ENCODE results near the gene ASB16.
A peak's percentile ranks its signal among the peaks of the same experiment; 100 is the strongest.

ASB16 gene

GRCh38 chr17:44167181-44167861 lies 3.2 kb upstream of the ASB16 start:
- Histone ChIP-seq H2AFZ (no peak overlapping the region), H3K4me3 (ENCODE audit: low read depth, low read length) (no peak overlapping the region), H3K4me2 (ENCODE audit: low read length) (no peak overlapping the region), H3K27ac (no peak overlapping the region), H3K27me3 (ENCODE audit: control insufficient read depth, insufficient read depth, low read length) (no peaks in the 10 kb centered on the region), H3K36me3 (ENCODE audit: control insufficient read depth, insufficient read depth, low read length) (no peaks in the 10 kb centered on the region), H3K9ac (no peak overlapping the region), H3K9me3 (ENCODE audit: control insufficient read depth, low read length) (no peaks in the 10 kb centered on the region), H3K4me1 (peaks cover 19% of the 10 kb centered on the region), H3K79me2 (no peaks in the 10 kb centered on the region)
- TF ChIP-seq, protein P1, sequence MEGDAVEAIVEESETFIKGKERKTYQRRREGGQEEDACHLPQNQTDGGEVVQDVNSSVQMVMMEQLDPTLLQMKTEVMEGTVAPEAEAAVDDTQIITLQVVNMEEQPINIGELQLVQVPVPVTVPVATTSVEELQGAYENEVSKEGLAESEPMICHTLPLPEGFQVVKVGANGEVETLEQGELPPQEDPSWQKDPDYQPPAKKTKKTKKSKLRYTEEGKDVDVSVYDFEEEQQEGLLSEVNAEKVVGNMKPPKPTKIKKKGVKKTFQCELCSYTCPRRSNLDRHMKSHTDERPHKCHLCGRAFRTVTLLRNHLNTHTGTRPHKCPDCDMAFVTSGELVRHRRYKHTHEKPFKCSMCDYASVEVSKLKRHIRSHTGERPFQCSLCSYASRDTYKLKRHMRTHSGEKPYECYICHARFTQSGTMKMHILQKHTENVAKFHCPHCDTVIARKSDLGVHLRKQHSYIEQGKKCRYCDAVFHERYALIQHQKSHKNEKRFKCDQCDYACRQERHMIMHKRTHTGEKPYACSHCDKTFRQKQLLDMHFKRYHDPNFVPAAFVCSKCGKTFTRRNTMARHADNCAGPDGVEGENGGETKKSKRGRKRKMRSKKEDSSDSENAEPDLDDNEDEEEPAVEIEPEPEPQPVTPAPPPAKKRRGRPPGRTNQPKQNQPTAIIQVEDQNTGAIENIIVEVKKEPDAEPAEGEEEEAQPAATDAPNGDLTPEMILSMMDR (IDR thresholded peaks at IDR 0.05), result no peak

DNA sequence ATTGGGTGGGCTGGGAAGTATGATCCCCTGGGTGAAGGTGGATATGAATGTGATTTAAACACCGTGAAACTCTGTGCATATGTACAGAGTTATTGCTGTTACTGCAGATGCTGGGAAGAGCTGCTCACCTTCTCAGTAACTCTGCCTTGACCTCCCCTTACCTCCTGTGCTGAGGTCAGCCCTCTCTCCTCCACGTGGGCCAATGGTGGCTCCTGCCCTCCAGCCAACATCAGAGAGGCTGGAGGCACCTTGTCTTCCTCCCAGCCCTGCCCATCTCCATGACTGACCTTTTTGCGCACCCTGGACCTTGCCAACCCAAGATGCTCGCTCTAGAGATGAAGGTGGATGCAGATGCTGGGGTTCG lies 387 bp upstream of the ASB16 start:
- Histone ChIP-seq H3K4me3 (ENCODE audit: low read depth, low read length) (peak overlapping the region; percentile 32), H3K9ac (no peak overlapping the region), H3K4me1 (peaks cover 19% of the 10 kb centered on the region), H3K27me3 (ENCODE audit: control insufficient read depth, insufficient read depth, low read length) (no peaks in the 10 kb centered on the region), H3K79me2 (no peaks in the 10 kb centered on the region), H2AFZ (peak overlapping the region; percentile 75), H3K27ac (peak overlapping the region; percentile 51), H3K4me2 (ENCODE audit: low read length) (peak overlapping the region; percentile 65), H3K36me3 (ENCODE audit: control insufficient read depth, insufficient read depth, low read length) (no peaks in the 10 kb centered on the region), H3K9me3 (ENCODE audit: control insufficient read depth, low read length) (no peaks in the 10 kb centered on the region)
- TF ChIP-seq, protein P1 (IDR thresholded peaks at IDR 0.05), result no peak

DNA sequence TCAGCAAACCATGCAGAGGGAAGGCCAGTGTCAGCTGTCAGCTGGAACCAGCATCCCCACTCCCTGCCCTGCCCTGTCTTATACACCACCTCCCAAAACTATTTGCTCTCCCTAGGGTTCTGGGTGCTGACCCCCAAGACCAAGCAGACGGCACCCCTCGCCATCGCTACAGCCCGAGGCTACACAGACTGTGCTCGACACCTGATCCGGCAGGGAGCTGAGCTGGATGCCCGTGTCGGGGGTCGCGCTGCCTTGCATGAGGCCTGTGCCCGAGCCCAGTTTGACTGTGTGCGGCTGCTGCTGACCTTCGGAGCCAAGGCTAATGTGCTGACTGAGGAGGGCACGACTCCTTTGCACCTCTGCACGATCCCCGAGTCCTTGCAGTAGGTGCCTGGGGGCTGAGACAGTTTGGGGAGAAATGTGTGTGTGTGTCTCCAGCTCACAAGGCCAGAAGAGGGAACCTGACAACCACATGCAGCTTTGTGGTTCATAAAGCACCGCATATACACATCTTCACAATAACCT lies 1.5 kb downstream of the ASB16 start:
- H3K27me3 ChIP-seq (ENCODE audit: control insufficient read depth, insufficient read depth, low read length), result no peaks in the 10 kb centered on the region
- H3K4me3 ChIP-seq (ENCODE audit: low read depth, low read length), result no peak overlapping the region
- no peak overlapping the region for H3K4me2 ChIP-seq (ENCODE audit: low read length)
- no peaks in the 10 kb centered on the region for H3K36me3 ChIP-seq (ENCODE audit: control insufficient read depth, insufficient read depth, low read length)
- peaks cover 19% of the 10 kb centered on the region for H3K4me1 ChIP-seq
- H3K79me2 ChIP-seq, result no peaks in the 10 kb centered on the region
- H3K27ac ChIP-seq, result no peak overlapping the region
- H3K9ac ChIP-seq, result no peak overlapping the region
- TF ChIP-seq, protein P1 (IDR thresholded peaks at IDR 0.05), result no peak
- no peaks in the 10 kb centered on the region for H3K9me3 ChIP-seq (ENCODE audit: control insufficient read depth, low read length)
- no peak overlapping the region for H2AFZ ChIP-seq

GRCh38 chr17:44174427-44174826 lies 3.9 kb downstream of the ASB16 start:
- Histone ChIP-seq H3K27ac (no peak overlapping the region), H3K4me1 (peaks cover 12% of the 10 kb centered on the region), H3K27me3 (ENCODE audit: control insufficient read depth, insufficient read depth, low read length) (no peaks in the 10 kb centered on the region), H2AFZ (no peak overlapping the region), H3K4me2 (ENCODE audit: low read length) (no peak overlapping the region), H3K9ac (no peak overlapping the region), H3K4me3 (ENCODE audit: low read depth, low read length) (no peak overlapping the region), H3K9me3 (ENCODE audit: control insufficient read depth, low read length) (no peaks in the 10 kb centered on the region), H3K79me2 (no peaks in the 10 kb centered on the region), H3K36me3 (ENCODE audit: control insufficient read depth, insufficient read depth, low read length) (no peaks in the 10 kb centered on the region)
- TF ChIP-seq, protein P1 (IDR thresholded peaks at IDR 0.05), result no peak

DNA sequence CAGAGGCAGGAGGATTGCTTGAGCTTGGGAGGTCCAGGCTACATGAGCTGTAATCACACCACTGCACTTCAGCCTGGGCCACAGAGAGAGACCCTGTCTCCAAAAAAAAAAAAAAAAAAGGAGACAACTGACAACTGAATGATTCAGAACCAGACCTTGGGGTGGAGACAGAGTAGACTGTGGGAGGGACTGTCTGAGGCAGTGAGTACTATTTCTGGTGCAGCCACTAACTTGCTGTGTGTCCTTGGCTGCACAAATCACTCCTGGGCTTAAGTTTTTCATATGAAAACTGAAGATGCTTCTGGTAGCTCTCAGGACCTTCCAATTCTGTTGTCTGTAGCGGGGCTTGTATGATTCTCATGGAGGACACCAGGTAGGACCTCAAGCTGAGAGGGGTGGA lies 5.8 kb downstream of the ASB16 start:
- no peaks in the 10 kb centered on the region for H3K79me2 ChIP-seq
- TF ChIP-seq, protein P1 (IDR thresholded peaks at IDR 0.05), result no peak
- no peak overlapping the region for H3K4me3 ChIP-seq (ENCODE audit: low read depth, low read length)
- no peak overlapping the region for H3K27ac ChIP-seq
- H3K9me3 ChIP-seq (ENCODE audit: control insufficient read depth, low read length), result no peaks in the 10 kb centered on the region
- H3K36me3 ChIP-seq (ENCODE audit: control insufficient read depth, insufficient read depth, low read length), result no peaks in the 10 kb centered on the region
- H3K4me2 ChIP-seq (ENCODE audit: low read length), result no peak overlapping the region
- no peak overlapping the region for H2AFZ ChIP-seq
- no peaks in the 10 kb centered on the region for H3K27me3 ChIP-seq (ENCODE audit: control insufficient read depth, insufficient read depth, low read length)
- H3K9ac ChIP-seq, result no peak overlapping the region
- H3K4me1 ChIP-seq, result no peaks in the 10 kb centered on the region

All from parathyroid adenoma (tissue), 2 donors.